ENCODE measurements around the gene SDK2. TPM values are rescaled to one million over a fixed set of nuclear protein-coding genes. Genes with fewer than 3 reads are reported as not detected.
A peak's percentile ranks its signal among the peaks of the same experiment; 100 is the strongest.
"Not testable (repeated sequence)": the region's sequence is repeated elsewhere in the genome, so short reads cannot be mapped to it uniquely, and the experiment has no call there.

SDK2 gene
- total RNA-seq, 1 donor from 2014 or later, result 12.3 TPM

- Mint-ChIP-seq H3K4me3 (ENCODE audit: unreplicated experiment) (no peak overlapping the region), H3K9me3 (ENCODE audit: unreplicated experiment) (peaks cover 5% of the 10 kb centered on the region), H3K27me3 (ENCODE audit: unreplicated experiment) (peaks cover 9% of the 10 kb centered on the region), H3K27ac (ENCODE audit: unreplicated experiment) (no peak overlapping the region), H3K4me1 (ENCODE audit: low read depth, unreplicated experiment) (peaks cover 29% of the 10 kb centered on the region), H3K36me3 (ENCODE audit: unreplicated experiment) (peaks cover 4% of the 10 kb centered on the region)
- DNase-seq, result no peak
- TF ChIP-seq CTCF (IDR thresholded peaks at IDR 0.05; ENCODE audit: partially characterized antibody, unreplicated experiment), result no peak
Observed at GRCh38 chr17:73478334-73478733, 165.9 kb downstream of the SDK2 start.

GRCh38 chr17:73476890-73477350 is 167.3 kb downstream of the SDK2 start:
- Mint-ChIP-seq H3K27me3 (ENCODE audit: unreplicated experiment) (peaks cover 9% of the 10 kb centered on the region), H3K36me3 (ENCODE audit: unreplicated experiment) (peaks cover 4% of the 10 kb centered on the region), H3K9me3 (ENCODE audit: unreplicated experiment) (peaks cover 5% of the 10 kb centered on the region), H3K4me3 (ENCODE audit: unreplicated experiment) (no peak overlapping the region), H3K4me1 (ENCODE audit: low read depth, unreplicated experiment) (peaks cover 29% of the 10 kb centered on the region), H3K27ac (ENCODE audit: unreplicated experiment) (no peak overlapping the region)
- DNase-seq, result no peak
- no peak for TF ChIP-seq CTCF (IDR thresholded peaks at IDR 0.05; ENCODE audit: partially characterized antibody, unreplicated experiment)

GRCh38 chr17:73474370-73474988 is 169.8 kb downstream of the SDK2 start:
- Mint-ChIP-seq H3K4me1 (ENCODE audit: low read depth, unreplicated experiment) (peaks cover 23% of the 10 kb centered on the region), H3K27me3 (ENCODE audit: unreplicated experiment) (peaks cover 6% of the 10 kb centered on the region), H3K9me3 (ENCODE audit: unreplicated experiment) (peaks cover 5% of the 10 kb centered on the region), H3K36me3 (ENCODE audit: unreplicated experiment) (peaks cover 4% of the 10 kb centered on the region), H3K27ac (ENCODE audit: unreplicated experiment) (peak overlapping the region; percentile 9), H3K4me3 (ENCODE audit: unreplicated experiment) (no peak overlapping the region)
- TF ChIP-seq CTCF (IDR thresholded peaks at IDR 0.05; ENCODE audit: partially characterized antibody, unreplicated experiment), result no peak
- peak; percentile 76 for DNase-seq

GRCh38 chr17:73472715-73473114 is 171.5 kb downstream of the SDK2 start:
- H3K36me3 Mint-ChIP-seq (ENCODE audit: unreplicated experiment); H3K9me3 Mint-ChIP-seq (ENCODE audit: unreplicated experiment); H3K4me3 Mint-ChIP-seq (ENCODE audit: unreplicated experiment); DNase-seq; H3K27me3 Mint-ChIP-seq (ENCODE audit: unreplicated experiment); H3K27ac Mint-ChIP-seq (ENCODE audit: unreplicated experiment): not testable (repeated sequence)
- H3K4me1 Mint-ChIP-seq (ENCODE audit: low read depth, unreplicated experiment), result peaks cover 11% of the 10 kb centered on the region

GRCh38 chr17:73471924-73472323 is 172.3 kb downstream of the SDK2 start:
- Mint-ChIP-seq H3K27me3 (ENCODE audit: unreplicated experiment) (no peaks in the 10 kb centered on the region), H3K36me3 (ENCODE audit: unreplicated experiment) (peaks cover 4% of the 10 kb centered on the region), H3K27ac (ENCODE audit: unreplicated experiment) (no peak overlapping the region), H3K4me3 (ENCODE audit: unreplicated experiment) (no peak overlapping the region), H3K4me1 (ENCODE audit: low read depth, unreplicated experiment) (peaks cover 12% of the 10 kb centered on the region), H3K9me3 (ENCODE audit: unreplicated experiment) (peaks cover 3% of the 10 kb centered on the region)
- no peak for TF ChIP-seq CTCF (IDR thresholded peaks at IDR 0.05; ENCODE audit: partially characterized antibody, unreplicated experiment)
- DNase-seq, result no peak

Measured in glutamatergic neuron (in vitro differentiated cells).